CD14-positive monocyte (primary cell): ENCODE measurements around the gene WWOX. TPM values are rescaled to one million over a fixed set of nuclear protein-coding genes. Genes with fewer than 3 reads are reported as not detected.

ENCODE experiments used
- DNase-seq, 3 donors: peaks; one replicate each; pipeline ENCODE4 v3.0.0-alpha.2; 2011 to 2022
- H2AFZ ChIP-seq: 2 replicates; pipeline ENCODE4 v1.6.0; 2012; ENCODE audit warnings: mild to moderate bottlenecking, low read depth, low read length, inconsistent platforms; ENCODE audit not compliant: insufficient read depth, poor library complexity, severe bottlenecking
- H3K27ac ChIP-seq, 2 donors: 1 replicate in 1 of 2; 2 replicates in 1 of 2; pipeline ENCODE4 v1.5.1; 2012 to 2013; ENCODE audit warnings: low read length in 2 of 2, control low read depth in 1 of 2, inconsistent platforms in 1 of 2, low read depth in 1 of 2, mild to moderate bottlenecking in 1 of 2
- H3K27me3 ChIP-seq, 2 donors: one replicate each; pipeline versions ENCODE4 v1.6.0 to v1.6.1; 2011 to 2013; ENCODE audit warnings: low read length in 2 of 2; ENCODE audit not compliant: control insufficient read depth in 2 of 2, insufficient read depth in 2 of 2
- H3K36me3 ChIP-seq, 2 donors: replicated peaks in 1 of 2; 1 replicate in 1 of 2; 2 replicates in 1 of 2; pipeline versions ENCODE4 v1.5.1 to v1.6.1; 2012 to 2013; ENCODE audit warnings: low read length in 2 of 2, control low read depth in 1 of 2, inconsistent platforms in 1 of 2, mild to moderate bottlenecking in 1 of 2; ENCODE audit not compliant: insufficient read depth in 2 of 2, control insufficient read depth in 1 of 2
- H3K4me1 ChIP-seq, 2 donors: 1 replicate in 1 of 2; 2 replicates in 1 of 2; pipeline versions ENCODE4 v1.5.1 to v1.6.1; 2012 to 2013; ENCODE audit warnings: low read length in 2 of 2, control low read depth in 1 of 2, inconsistent platforms in 1 of 2, mild to moderate bottlenecking in 1 of 2, moderate library complexity in 1 of 2; ENCODE audit not compliant: insufficient read depth in 2 of 2, control insufficient read depth in 1 of 2
- H3K4me2 ChIP-seq: replicated peaks from 2 replicates; pipeline ENCODE3; 2012; ENCODE audit warnings: low read length, moderate library complexity, mild to moderate bottlenecking; ENCODE audit not compliant: poor library complexity, severe bottlenecking; ENCODE audit errors: extremely low read depth
- H3K4me3 ChIP-seq, 3 experiments: fragments of 200-600 bp in 1 of 3; sonication (generic) in 1 of 3; replicated peaks in 1 of 3; 1 replicate in 2 of 3; 2 replicates in 1 of 3; pipeline ENCODE4 v1.5.1; 2011 to 2013; ENCODE audit warnings: low read length in 3 of 3, mild to moderate bottlenecking in 3 of 3, control low read depth in 2 of 3, low read depth in 2 of 3, inconsistent platforms in 1 of 3, moderate library complexity in 1 of 3
- H3K79me2 ChIP-seq: 2 replicates; pipeline ENCODE4 v1.6.0; 2012; ENCODE audit warnings: mild to moderate bottlenecking, control low read depth, inconsistent platforms, low read length, moderate library complexity; ENCODE audit not compliant: insufficient read depth
- H3K9ac ChIP-seq: 2 replicates; pipeline ENCODE4 v1.6.0; 2017; ENCODE audit warnings: low read length, mild to moderate bottlenecking; ENCODE audit not compliant: insufficient read depth, poor library complexity, severe bottlenecking
- H3K9me3 ChIP-seq, 2 donors: replicated peaks in 1 of 2; 1 replicate in 1 of 2; 2 replicates in 1 of 2; pipeline versions ENCODE4 v1.5.1 to v1.6.1; 2012 to 2013; ENCODE audit warnings: low read length in 2 of 2, control low read depth in 1 of 2; ENCODE audit not compliant: control insufficient read depth in 1 of 2, insufficient read depth in 1 of 2
- H4K20me1 ChIP-seq: 2 replicates; pipeline ENCODE4 v1.6.0; 2012; ENCODE audit warnings: mild to moderate bottlenecking, low read length, control low read depth, moderate library complexity; ENCODE audit not compliant: insufficient read depth
- H3K27ac Mint-ChIP-seq, 7 donors: one replicate each; pipeline ENCODE4 v1.8.0; 2020; ENCODE audit warnings: mild to moderate bottlenecking in 7 of 7, mixed read lengths in 7 of 7, moderate library complexity in 6 of 7, inconsistent platforms in 2 of 7
- H3K27me3 Mint-ChIP-seq, 3 donors: one replicate each; pipeline ENCODE4 v1.8.0; 2021 to 2022; ENCODE audit warnings: low read depth in 3 of 3, mild to moderate bottlenecking in 3 of 3, mixed read lengths in 3 of 3, moderate library complexity in 3 of 3, inconsistent platforms in 1 of 3
- H3K36me3 Mint-ChIP-seq, 2 donors: one replicate each; pipeline ENCODE4 v1.8.0; 2020; ENCODE audit warnings: mixed read lengths in 2 of 2, inconsistent platforms in 1 of 2, mild to moderate bottlenecking in 1 of 2
- H3K4me1 Mint-ChIP-seq: one replicate; pipeline ENCODE4 v1.8.0; 2020; ENCODE audit warnings: mild to moderate bottlenecking, mixed read lengths
- H3K4me3 Mint-ChIP-seq, 2 donors: one replicate each; pipeline ENCODE4 v1.8.0; 2020; ENCODE audit warnings: mild to moderate bottlenecking in 2 of 2, mixed read lengths in 2 of 2, moderate library complexity in 1 of 2
- H3K9me3 Mint-ChIP-seq, 7 donors: one replicate each; pipeline ENCODE4 v1.8.0; 2020 to 2022; ENCODE audit warnings: mixed read lengths in 7 of 7, mild to moderate bottlenecking in 6 of 7, moderate library complexity in 6 of 7, inconsistent platforms in 2 of 7
- WGBS: methylation state at CpG from one replicate; pipeline ENCODE4 v1.1.5; 2013; ENCODE audit warnings: missing lambda C conversion rate; ENCODE audit not compliant: insufficient coverage; 5-methylcytosine and 5-hydroxymethylcytosine counted together
- intact Hi-C, 2 donors: fragments of 100-400 bp; cut with micrococcal nuclease; formaldehyde crosslinking; loops; one replicate each; pipeline versions ENCODE4 v1.15.0 to v1.15.1; 2023
- polyA plus RNA-seq, 3 donors: library from polyadenylated mRNA; depleted of rRNA in 1 of 3; unstranded in 2 of 3; stranded (reverse) in 1 of 3; fragments of 300-500 nt in 2 of 3; fragments of >200 nt in 1 of 3; fragmentation: Illumina TruSeq in 2 of 3; gene quantifications; 1 replicate in 2 of 3; 2 replicates in 1 of 3; pipeline ENCODE4 v1.2.3, GENCODE V29; 2012 to 2021
- TF ChIP-seq, protein P1 (sequence below): fragments of 200-600 bp; IDR thresholded peaks from one replicate; pipeline ENCODE4 v1.8.0; 2022; ENCODE audit warnings: antibody characterized with exemption, mild to moderate bottlenecking

Gene WWOX
- polyA plus RNA-seq, 3 donors: 4.0 to 7.0 (median 6.3) TPM

DNA sequence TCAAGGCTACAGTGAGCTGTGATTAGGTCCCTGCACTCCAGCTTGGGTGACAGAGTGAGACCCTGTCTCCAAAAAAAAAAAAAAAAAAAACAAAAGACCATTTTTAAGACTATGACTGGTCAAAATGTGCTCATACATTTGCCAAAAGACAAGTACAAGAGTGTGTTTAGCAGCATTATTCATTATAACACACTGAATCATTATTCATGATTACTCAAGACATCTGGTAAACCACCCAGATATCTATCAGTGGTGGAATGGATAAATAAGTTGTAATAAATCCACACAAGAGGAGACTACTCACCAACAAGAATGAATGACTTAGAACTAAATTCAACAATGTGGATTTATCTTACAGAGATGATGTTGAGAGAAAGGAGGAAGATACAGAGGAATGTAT lies 784.8 kb downstream of the WWOX start:
- Histone ChIP-seq H4K20me1 (no peaks in the 10 kb centered on the region), H3K27me3 (no peaks in the 10 kb centered on the region), H3K4me2 (no peak overlapping the region), H3K4me1 (no peaks in the 10 kb centered on the region), H3K9me3 (no peaks in the 10 kb centered on the region), H3K36me3 (no peaks in the 10 kb centered on the region), H2AFZ (no peak overlapping the region), H3K27ac (no peak overlapping the region), H3K79me2 (no peaks in the 10 kb centered on the region), H3K4me3 (no peak overlapping the region), H3K9ac (no peak overlapping the region)
- H3K27ac Mint-ChIP-seq: no peak overlapping the region
- DNase-seq: no peak
- H3K4me1 Mint-ChIP-seq: peaks cover 3% of the 10 kb centered on the region
- intact Hi-C loops: no loop called here
- H3K27me3 Mint-ChIP-seq: peaks cover 0 to 3% (median 2%) of the 10 kb centered on the region in 3 donors
- H3K9me3 Mint-ChIP-seq: peaks cover 0 to 3% (median 0%) of the 10 kb centered on the region in 7 donors
- TF ChIP-seq, protein P1, sequence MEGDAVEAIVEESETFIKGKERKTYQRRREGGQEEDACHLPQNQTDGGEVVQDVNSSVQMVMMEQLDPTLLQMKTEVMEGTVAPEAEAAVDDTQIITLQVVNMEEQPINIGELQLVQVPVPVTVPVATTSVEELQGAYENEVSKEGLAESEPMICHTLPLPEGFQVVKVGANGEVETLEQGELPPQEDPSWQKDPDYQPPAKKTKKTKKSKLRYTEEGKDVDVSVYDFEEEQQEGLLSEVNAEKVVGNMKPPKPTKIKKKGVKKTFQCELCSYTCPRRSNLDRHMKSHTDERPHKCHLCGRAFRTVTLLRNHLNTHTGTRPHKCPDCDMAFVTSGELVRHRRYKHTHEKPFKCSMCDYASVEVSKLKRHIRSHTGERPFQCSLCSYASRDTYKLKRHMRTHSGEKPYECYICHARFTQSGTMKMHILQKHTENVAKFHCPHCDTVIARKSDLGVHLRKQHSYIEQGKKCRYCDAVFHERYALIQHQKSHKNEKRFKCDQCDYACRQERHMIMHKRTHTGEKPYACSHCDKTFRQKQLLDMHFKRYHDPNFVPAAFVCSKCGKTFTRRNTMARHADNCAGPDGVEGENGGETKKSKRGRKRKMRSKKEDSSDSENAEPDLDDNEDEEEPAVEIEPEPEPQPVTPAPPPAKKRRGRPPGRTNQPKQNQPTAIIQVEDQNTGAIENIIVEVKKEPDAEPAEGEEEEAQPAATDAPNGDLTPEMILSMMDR: no peak
- no peak overlapping the region for H3K4me3 Mint-ChIP-seq
- H3K36me3 Mint-ChIP-seq: no peaks in the 10 kb centered on the region

DNA sequence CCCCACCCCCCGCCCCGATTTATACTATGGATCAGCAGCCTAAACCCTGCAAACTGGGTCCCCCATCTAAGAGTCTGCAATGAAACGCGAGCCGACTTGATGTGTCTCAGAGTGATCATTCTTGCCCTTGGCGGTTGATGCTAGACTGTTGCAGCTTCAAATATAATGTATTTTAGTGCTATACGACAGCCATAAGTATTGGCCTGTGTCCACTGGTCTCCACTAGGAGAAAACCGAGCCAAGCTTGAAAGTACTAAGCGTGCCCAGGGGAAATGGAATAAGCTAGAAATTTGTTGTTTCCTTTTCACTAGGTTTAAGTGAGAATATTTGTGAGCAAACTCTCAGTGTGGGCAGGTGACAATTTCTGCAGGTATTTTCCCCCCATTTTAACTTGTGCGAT lies 789.9 kb downstream of the WWOX start:
- WGBS: 100% methylated on average over 2 of the region's 10 CpGs
- H3K4me3 Mint-ChIP-seq: no peak overlapping the region
- peaks cover 10% of the 10 kb centered on the region for H3K4me1 Mint-ChIP-seq
- H2AFZ ChIP-seq: no peak overlapping the region
- no peaks in the 10 kb centered on the region for H3K36me3 ChIP-seq
- H3K9me3 ChIP-seq: no peaks in the 10 kb centered on the region
- no peak overlapping the region for H3K27ac ChIP-seq
- H3K79me2 ChIP-seq: no peaks in the 10 kb centered on the region
- peaks cover 0 to 2% of the 10 kb centered on the region in 2 donors for H3K36me3 Mint-ChIP-seq
- peaks cover 2 to 8% (median 6%) of the 10 kb centered on the region in 7 donors for H3K9me3 Mint-ChIP-seq
- H3K27ac Mint-ChIP-seq: no peak overlapping the region
- no peak for DNase-seq
- intact Hi-C loops: no loop called here
- no peak overlapping the region for H3K4me2 ChIP-seq
- no peak overlapping the region for H3K4me3 ChIP-seq
- TF ChIP-seq, protein P1: no peak
- H3K9ac ChIP-seq: no peak overlapping the region
- no peaks in the 10 kb centered on the region for H3K27me3 ChIP-seq
- peaks cover 6 to 7% of the 10 kb centered on the region in 2 donors for H3K4me1 ChIP-seq
- no peaks in the 10 kb centered on the region for H4K20me1 ChIP-seq
- H3K27me3 Mint-ChIP-seq: peaks cover 0 to 4% (median 4%) of the 10 kb centered on the region in 3 donors
